OCI-LY1 (cell line): ENCODE data around the gene MEAF6.

ENCODE experiments used
- CTCF ChIP-seq: fragments of 200-600 bp; sonication (generic), shearing (Covaris generic); IDR thresholded peaks from 2 replicates; pipeline ENCODE4 v1.5.1; 2017; ENCODE audit warnings: mild to moderate bottlenecking, antibody characterized with exemption, low read length, moderate library complexity, mixed read lengths
- EZH2 ChIP-seq: fragments of 200-600 bp; sonication (generic), shearing (Covaris generic); IDR thresholded peaks from 2 replicates; pipeline ENCODE4 v1.8.0; 2017; ENCODE audit warnings: borderline replicate concordance, mixed run types, mild to moderate bottlenecking, antibody characterized with exemption, low read length, moderate library complexity, mixed read lengths

GRCh38 chr1:37482004-37482785, 32.4 kb downstream of the MEAF6 start:
- TF ChIP-seq CTCF (no peak), EZH2 (no peak)
